HG03469 (cell line): ENCODE data around the gene ATOH7.
"Not testable (repeated sequence)": the region's sequence is repeated elsewhere in the genome, so short reads cannot be mapped to it uniquely, and the experiment has no call there.

Source experiments
- ATAC-seq: cut with Tn5 transposase; IDR thresholded peaks from one replicate; pipeline ENCODE4 v1.9.1; 2021; ENCODE audit warnings: mild to moderate bottlenecking, moderate library complexity, moderate number of reproducible peaks; ENCODE audit not compliant: unreplicated experiment

The ATOH7 gene

GRCh38 chr10:68231817-68232251 lies at the start of gene ATOH7:
TSS of gene ATOH7 (minus strand) at chr10:68232113. CDS start at chr10:68231677, 436 bp downstream.
- no peak for ATAC-seq

- ATAC-seq = no peak
Measured at GRCh38 chr10:68280758-68281157, 48.8 kb upstream of the ATOH7 start.

DNA sequence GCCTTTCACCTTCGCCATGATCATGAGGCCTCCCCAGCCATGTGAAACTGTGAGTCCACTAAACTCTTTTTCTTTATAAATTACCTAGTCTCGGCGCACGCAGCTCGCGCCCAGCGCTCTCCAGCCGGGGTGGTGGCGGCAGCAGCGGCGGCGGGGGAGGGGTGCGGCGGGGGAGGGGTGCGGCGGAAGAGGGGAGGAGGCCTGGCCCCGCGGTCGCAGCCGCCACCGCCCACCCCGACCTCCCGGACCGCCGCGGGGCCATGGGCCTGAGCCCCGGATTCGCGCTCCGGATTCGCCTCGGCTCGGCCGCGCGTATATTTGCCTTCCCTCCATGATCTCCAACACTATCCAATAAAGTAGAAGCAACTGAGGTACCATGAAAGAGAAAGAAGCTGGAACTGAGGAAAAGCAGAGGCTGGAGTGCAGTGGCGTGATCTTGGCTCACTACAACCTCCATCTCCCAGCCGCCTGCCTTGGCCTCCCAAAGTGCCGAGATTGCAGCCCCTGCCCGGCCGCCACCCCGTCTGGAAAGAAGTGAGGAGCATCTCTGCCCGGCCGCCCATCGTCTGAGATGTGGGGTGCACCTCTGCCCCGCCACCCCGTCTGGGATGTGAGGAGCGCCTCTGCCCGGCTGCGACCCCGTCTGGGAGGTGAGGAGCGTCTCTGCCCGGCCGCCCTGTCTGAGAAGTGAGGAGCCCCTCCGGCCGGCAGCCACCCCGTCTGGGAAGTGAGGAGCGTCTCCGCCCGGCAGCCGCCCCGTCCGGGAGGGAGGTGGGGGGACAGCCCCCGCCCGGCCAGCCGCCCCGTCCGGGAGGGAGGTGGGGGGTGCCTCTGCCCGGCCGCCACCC lies 47.2 kb upstream of the ATOH7 start:
- not testable (repeated sequence) for ATAC-seq

DNA sequence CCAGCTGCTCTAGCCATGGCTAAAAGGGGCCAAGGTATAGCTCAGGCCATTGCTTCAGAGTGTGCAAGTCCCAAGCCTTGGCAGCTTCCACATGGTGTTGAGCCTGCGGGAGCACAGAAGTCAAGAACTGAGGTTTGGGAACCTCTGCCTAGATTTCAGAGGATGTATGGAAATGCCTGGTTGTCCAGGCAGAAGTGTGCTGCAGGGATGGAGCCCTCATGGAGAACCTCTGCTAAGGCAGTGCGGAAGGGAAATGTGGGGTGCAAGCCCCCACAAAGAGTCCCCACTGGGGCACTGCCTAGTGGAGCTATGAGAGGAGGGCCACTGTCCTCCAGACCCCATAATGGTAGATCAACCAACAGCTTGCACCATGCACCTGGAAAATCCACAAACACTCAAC lies 45.9 kb upstream of the ATOH7 start:
- ATAC-seq = not testable (repeated sequence)

DNA sequence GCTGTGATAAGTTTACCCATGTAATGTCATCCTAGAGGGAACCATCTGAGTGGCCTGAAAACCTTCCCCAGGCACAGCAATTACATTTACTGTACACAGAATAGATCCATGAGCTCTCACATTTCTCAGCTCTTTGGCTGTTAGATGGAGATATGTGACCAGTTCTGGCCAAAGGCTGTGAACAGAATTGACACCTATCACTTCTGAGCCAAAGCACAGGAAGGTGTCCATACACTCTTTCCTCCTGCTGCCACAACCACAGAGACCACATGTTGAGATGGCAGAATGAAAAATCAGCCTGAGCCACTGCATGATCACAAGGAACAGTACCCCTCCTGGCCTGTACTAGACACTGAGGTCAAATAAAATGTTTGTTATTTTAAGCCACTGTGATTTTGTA lies 44.3 kb upstream of the ATOH7 start:
- ATAC-seq = no peak

DNA sequence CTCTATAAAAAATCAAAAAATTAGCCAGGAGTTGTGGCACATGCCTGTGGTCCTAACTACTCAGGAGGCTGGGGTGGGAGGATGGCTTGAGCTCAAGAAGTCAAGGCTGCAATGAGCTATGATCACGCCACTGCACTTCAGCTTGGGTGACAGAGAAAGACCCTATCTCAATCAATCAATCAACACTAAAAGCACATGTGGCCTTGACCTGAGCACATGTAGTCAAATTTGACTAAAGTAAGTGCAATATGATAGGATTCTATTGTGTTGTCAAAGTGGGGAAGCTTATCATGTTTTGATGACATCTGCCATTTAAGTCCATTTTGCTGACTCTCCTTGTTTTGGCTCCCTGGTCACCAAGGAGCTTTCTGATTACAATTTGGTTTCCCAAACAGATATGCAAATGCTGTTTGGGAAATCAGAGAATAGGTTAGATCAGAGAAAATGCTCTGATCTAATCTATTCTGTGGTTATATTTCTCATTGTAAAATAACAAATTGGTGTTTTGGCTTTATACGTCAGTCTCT lies 43.8 kb upstream of the ATOH7 start:
- no peak for ATAC-seq

DNA sequence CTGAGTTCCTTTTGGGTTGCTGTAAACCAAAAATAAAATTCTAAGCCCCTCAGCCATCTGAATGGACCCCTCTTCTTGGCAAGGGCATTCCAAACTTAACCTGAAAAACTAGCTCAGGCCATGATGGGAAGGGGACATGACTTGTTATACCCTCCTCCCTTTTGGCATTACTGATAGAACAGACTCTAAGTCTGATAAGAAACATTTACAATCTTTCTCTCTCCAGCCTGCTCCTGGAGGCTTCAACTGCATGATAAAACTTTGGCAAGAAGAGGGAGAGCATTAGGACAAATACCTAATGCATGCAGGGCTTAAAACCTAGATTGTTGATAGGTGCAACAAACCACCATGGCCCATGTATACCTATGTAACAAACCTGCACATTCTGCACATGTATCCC lies 40.9 kb upstream of the ATOH7 start:
- no peak for ATAC-seq

GRCh38 chr10:68271196-68271882 lies 39.4 kb upstream of the ATOH7 start:
- ATAC-seq = no peak

DNA sequence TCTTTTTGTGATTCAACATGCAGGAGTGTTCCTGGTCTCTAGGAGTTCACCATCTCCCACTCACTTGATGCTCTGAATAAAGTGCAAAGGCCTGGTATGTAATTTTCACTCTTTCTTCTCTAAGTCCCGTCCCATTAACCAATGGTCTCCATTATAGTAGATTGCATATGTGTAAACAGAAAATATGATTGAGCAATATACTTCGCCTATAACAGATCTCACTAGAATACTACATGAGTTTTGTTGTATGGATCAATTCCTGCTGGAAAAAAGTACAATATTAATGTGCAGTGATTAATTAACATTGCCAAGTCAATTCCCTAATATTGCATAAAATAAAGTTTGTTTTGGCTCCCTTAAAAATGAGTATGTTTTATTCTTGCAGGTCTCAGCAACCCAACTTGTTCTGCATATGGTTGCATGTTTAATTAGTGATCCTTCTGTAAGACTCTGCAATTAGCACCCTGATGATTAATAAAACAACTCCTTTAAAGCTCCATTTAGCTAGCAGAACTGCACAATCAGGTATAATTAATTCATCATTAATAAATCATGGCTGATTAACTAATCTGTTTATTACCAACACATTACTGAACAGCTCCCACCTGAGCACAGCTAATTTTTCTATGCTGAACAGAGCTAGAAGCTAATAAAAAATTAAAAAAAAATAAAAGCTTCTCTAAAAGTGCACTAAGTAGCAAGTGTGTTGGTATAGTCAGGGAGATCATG lies 37.8 kb upstream of the ATOH7 start:
- ATAC-seq = no peak

- no peak for ATAC-seq
Measured at GRCh38 chr10:68261132-68261856, 29.4 kb upstream of the ATOH7 start.

DNA sequence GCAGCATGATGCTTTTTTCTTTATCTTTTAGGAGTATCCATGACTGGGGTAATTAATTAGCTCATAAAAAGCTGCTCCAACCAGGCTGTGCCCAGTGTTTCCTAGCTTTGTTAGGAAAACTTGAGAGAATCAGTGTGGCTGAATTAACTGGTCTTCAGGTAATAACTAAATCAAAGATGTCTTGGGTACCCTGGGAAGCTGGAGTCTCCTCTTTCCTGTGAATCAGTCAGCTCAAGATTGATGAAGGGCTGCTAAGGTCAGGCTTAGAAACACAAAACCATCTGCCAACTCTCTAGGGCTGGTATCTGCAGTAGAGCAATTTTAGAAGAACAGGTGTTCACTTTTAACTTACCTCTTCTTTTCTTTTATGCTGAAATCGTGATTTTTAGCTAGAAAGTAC lies 21.4 kb upstream of the ATOH7 start:
- ATAC-seq = no peak

GRCh38 chr10:68251625-68252495 lies 19.9 kb upstream of the ATOH7 start:
- no peak for ATAC-seq

DNA sequence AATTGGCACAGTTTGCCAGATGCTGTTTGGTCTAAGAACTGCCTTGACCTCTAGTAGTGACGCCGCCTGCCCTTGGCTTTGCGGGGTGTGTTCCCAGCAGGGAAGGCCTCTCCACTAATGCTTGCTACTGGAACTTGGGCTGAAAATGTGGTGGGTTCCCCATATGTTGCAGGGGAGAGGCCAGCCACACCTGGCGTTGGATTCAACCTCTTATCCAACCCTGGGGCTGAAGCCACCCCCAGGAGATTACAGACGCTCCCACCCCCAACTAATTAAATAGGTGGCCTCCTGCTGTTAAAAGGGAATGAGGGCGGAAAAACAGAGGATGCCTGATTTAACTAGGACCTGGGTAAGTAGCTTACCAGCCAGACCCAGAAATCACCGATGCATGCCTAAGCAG lies 19.2 kb upstream of the ATOH7 start:
- no peak for ATAC-seq

GRCh38 chr10:68249297-68249696 lies 17.4 kb upstream of the ATOH7 start:
- no peak for ATAC-seq

GRCh38 chr10:68247931-68248330 lies 16.0 kb upstream of the ATOH7 start:
- ATAC-seq = no peak

DNA sequence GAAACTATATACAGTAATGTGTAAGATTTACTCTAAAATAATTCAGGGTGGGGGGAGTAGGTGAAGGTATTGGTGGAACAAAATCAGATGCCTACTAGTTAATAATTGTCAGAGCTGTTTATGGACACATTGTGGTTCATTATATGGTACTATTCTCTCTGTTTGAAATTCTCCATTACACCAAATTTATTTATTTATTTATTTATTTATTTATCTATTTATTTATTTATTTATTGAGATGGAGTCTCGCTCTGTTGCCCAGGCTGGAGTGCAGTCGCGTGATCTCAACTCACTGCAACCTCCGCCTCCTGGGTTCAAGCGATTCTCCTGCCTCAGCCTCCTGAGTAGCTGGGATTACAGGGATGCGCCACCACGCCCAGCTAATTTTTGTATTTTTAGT lies 14.5 kb upstream of the ATOH7 start:
- not testable (repeated sequence) for ATAC-seq

GRCh38 chr10:68242051-68242450 lies 10.1 kb upstream of the ATOH7 start:
- no peak for ATAC-seq

- ATAC-seq = no peak
Measured at GRCh38 chr10:68239596-68240150, 7.8 kb upstream of the ATOH7 start.

- ATAC-seq = no peak
Measured at GRCh38 chr10:68239069-68239468, 7.2 kb upstream of the ATOH7 start.
